ENCODE measurements around the gene SART3.
"Not testable (repeated sequence)": the region's sequence is repeated elsewhere in the genome, so short reads cannot be mapped to it uniquely, and the experiment has no call there.

SART3 gene

GRCh38 chr12:108596854-108597558, 36.0 kb upstream of the SART3 start:
- no peak for DNase-seq

DNA sequence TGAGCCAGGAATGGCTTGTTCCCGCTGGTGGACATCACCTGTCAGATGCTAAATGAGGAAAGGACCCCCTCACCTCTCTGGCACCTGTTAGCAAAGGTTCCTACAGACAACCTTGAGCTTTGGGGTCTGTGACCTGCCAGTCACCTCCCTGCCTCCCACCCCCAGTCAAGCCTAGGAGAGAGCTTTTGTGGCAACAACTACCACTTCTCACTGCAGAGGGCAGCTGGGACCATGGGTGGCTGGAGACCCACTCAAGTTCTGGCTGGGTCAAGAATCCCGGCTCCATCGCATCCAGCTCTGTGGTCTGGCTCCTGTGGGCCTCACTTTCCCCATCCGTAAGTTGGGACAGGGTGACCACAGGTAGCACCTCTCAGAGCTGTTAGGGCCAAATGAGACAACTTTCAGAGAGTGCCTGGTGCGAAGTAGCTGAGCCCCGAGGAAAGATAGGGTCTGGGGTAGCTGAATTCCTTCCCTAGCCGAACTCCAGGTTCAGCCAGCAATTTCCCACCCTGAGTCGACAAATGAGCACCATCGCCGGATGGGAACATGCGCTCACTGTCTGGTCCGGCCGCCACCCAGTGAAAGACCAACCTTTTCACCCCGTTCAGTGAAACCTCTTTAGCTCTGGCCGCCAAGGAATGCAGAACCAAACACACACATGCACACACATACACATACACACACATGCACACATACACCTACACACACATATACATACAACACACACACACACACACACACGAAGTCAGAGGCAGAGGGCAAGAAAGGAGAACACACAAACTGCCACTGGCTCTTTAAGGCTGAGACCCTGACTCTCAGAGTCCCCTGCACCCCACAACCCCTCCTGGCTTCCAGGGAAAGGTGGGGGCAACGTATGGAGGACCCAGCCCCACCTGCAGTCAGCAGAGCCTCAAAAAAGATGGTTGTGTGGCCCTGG, 35.0 kb upstream of the SART3 start:
- DNase-seq, result no peak

GRCh38 chr12:108594960-108595710, 34.2 kb upstream of the SART3 start:
- no peak for DNase-seq

DNA sequence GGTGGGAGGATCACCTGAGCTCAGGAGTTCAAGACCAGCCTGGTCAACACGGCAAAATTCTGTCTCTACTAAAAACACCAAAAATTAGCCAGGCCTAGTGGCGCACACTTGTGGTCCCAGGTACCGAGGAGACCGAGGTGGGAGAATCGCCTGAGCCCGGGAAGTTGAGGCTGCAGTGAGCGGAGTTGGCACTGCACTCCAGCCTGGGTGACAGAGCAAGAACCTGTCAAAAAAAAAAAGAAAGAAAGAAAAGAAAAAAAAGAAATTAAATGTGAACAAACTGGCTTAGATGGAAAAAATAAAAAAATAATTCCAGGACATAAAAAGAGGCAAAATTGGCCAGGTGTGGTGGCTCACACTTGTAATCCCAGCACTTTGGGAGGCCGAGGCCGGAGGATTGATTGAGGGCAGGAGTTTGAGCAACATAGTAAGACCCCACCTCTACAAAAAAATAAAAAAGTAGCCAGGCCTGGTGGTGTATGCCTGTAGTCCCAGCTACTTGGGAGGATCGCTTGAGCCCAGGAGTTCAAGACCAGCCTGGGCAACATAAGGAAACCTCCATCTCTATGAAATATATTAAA, 33.4 kb upstream of the SART3 start:
- DNase-seq, result no peak

GRCh38 chr12:108592033-108592909, 31.3 kb upstream of the SART3 start:
- no peak for DNase-seq

- DNase-seq, result no peak
Observed at GRCh38 chr12:108591267-108591980, 30.5 kb upstream of the SART3 start.

- not testable (repeated sequence) for DNase-seq
Observed at GRCh38 chr12:108590463-108590862, 29.5 kb upstream of the SART3 start.

DNA sequence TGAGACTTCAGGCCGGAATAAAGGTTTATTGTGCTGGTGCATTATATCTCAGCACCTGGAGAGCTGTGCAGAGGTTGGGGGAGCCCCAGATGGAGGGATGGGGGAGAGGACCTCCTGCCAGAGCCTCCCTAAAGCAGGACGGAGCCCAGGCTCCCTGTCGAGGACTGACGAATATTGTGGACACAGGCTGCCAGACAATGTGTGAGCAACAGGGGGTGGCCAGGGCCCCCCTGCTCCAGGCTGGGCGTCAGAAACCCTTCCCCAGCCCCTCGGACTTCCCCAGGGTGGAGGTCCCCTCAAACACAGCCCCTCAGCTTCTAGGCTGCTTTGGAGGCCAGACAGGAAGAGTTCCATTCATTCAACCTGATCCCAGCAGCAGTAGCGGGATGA, 28.9 kb upstream of the SART3 start:
- no peak for DNase-seq

DNA sequence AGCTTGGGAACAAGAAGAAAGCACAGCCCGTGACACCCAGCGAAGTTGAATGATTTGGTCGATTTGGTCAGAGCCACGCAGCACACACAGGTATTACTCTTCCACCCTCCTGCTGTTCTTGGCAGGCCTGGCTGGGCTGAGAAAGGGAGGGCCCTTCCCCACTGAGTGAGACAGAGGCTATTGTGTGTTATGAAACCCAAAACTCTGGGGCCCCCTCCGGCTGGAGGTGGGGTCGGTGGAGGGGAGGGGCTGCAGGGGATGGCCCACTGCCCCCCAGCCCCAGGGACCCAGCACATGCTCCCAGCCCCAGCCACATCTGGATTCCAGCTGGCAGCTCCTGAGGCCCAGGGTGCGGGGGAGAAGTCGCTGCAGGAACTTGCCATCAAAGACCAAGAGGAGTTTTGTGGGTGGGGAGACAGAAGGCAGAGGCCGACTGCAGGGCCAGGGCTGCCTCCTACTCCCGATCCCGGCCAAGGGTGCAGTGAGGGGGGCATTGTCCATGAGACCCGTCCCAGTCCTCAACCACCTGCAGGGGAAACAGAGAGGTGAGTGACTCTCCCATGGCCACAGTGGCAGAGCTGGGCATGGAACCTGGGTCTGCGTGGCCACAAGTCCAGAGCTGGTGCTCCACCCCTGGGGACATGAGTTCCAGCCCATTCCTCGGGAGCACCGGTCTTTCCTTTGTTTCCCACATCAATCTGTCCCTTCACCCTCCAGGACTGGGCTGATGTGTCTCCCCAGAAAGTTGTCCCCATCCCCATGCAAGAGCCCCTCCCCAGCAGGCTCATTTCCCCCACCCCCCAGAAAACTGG, 28.3 kb upstream of the SART3 start:
- DNase-seq, result no peak

DNA sequence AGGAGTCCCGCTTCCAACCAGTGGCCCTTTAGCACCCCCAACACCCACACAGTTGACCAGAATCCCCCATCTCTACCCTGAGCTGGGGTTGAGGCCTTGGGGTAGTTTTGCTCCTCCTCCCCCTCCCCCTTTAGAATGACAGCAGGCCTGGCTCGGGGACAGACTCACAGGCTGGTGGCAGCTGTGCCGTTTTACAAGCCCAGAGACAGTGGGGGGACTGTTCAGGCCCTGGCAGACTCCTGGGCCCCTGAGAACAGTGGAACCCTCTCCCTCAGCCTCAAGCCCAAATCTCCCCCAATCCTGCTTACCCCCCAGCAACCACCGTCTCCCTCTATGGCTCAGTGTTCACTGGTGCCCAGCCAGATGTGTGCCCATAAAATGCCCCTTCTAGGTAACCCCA, 26.9 kb upstream of the SART3 start:
- no peak for DNase-seq

DNA sequence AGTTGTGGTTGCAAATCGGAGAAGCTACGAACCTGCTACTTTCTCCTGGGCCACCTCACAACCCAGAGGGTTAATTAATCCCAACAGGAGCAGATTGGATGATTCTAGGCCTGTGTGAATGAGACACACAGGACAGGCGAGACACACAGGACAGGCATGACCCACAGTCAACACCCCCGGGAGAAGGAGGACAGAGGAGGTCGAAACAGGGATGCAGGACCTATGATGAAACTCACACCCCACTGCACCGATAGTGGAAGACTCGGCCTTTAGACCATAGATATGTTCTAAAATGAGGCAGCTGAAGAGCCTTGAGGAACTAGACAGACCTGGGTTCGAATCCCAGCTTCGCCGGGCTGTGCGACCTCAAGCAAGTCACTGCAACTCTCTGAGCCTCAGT, 25.3 kb upstream of the SART3 start:
- DNase-seq, result no peak

DNA sequence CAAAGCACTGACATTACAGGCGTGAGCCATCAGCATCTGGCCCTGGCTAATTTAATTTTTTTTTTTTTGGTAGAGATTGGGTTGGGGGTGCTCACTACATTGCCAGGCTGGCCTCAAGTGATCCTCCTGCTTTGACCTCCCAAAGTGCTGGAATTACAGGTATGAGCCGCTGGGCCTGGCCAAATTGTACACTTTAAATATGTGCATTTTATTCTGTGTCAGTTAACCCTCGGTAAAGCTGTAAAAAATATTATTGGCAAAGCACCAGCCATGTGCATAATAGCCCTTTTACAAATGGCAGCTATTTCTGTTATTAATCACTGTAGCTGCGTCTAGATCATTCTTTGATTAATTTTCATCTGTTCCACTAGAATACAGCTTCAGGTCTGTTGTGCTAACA, 24.9 kb upstream of the SART3 start:
- DNase-seq, result no peak

DNA sequence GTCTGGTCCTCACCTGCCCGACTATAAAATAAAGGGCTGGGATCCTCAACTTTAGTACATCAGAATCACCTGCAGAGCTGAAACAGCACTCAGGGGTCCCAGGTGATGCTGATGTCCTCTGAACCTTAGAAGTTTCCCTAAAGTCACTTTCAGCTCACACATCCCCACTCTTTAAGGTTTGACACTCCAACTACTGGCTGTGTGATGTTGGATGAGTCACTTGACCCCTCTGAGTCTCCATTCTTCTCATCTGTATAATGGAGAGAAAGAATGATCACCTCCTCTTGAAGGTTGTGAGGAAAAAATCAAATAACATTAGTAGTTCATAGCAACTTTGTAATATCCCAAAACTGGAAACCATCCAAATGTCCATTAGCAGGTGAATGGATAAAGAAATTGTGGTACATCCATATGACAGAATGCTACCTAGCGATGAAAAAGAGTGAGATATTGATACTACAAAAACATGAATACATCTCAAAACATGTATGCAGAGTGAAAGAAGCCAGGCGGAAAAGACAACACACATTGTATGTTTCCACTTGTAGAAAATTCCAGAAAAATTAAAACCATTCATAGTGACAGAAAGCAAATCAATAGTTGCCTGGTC, 23.6 kb upstream of the SART3 start:
- DNase-seq, result no peak

DNA sequence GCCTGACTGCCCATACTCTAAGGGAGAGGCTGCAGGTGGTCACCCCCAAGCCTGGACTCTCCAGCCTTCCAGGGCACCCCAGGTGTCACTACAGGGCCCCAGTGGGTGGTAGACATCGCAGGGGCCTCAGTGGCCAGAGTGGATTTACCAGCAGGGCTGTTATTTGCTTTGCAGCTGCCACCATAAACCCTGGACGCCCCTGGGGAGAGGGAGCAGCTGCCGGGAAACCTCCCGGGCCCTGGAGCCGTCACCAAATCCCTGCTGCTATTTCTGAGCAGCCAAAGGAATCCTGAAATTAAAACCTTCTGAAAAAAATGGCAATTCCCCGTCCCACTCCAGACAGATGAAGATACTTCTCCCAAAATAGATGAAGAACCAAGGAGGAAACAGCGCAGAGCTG, 23.0 kb upstream of the SART3 start:
- no peak for DNase-seq

DNA sequence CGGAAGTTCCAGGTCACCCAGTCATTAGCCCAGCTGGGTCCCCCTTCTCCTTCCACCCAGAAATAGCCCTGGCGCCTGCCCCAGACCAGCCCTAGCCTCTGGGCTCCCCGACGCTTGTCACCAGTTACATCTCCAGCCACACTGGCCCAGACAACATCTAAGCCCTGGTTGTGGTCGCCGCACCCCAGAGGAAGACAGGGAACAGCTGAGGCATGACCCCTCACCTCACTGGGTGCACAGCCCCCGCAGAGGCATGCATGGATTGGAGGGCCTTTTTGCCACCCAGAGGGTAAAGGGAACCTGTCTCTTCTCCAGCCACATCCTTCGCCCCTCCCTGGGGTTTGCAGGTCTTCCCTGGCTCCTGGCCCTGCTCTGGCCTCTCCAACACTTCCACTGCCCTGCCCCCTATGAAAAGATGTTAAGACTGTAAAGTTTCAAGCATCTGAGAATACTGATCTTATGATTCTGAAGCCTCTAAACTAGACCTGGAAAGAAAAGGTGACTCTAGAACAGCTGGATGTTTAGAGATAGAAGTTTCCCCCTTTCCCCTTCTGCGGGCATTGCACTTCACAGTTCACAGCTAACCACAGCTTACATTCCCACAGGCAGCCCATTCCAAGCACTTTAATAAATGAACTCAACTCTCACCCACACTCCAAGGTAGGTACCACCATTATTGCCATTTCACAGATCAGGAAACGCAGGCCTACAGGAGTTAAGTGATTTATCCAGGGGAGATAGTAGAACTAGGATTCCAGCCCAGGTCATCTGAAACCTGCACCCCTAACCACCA, 22.2 kb upstream of the SART3 start:
- DNase-seq, result no peak

GRCh38 chr12:108582509-108582908, 21.5 kb upstream of the SART3 start:
- no peak for DNase-seq

DNA sequence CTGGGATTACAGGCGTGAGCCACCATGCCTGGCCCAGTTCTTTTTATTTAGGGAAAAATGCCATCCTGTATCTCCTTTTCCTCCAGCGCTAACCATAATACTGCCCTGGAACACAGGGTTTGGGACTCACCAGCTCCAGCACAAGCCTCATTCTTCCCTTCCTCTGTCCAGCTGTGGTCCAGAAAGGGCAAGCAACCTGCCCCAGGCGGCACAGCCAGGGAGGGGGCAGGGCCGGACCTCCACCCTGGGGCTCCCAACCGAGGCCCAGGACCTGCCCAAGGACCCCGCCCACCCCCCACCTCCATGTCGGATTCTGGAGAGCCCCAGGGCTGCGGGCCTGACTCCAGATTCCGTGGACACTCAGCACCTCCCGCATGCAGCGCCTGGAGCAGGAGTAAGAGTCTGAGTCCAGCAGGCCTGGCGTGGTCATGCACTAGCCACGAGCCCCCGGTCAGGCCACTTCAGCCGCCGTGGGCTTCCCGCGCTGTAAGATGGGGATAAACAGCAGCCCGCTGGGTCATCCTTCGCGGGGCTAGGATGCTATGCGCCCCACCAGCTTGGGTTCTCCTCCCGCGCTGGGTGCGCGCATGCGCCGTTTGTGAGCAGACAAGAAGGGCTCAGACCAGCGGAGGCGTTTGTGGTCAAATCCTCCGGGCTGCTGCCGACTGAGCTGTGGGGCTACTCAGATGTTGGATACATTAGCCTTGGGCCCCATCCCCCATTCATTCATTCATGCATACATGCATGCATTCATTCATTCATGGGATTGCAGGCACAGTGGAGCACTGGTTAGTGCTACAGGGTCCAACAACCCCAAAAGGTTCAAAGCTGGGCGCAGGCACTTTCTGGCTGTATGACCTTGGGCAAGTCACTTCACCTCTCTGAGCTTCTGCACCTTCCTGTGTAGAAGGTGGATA, 20.6 kb upstream of the SART3 start:
- no peak for DNase-seq

GRCh38 chr12:108580531-108580930, 19.6 kb upstream of the SART3 start:
- no peak for DNase-seq

Measured in activated T-cell treated with anti-CD3 and anti-CD28 coated beads for 4 hours (primary cell).